ENCODE measurements around the gene CDH13. TPM values are rescaled to one million over a fixed set of nuclear protein-coding genes. Genes with fewer than 3 reads are reported as not detected.
A peak's percentile ranks its signal among the peaks of the same experiment; 100 is the strongest.

CDH13 gene
- total RNA-seq, 2 donors from 2014 or later, result 228 to 280 TPM

- Histone ChIP-seq H3K4me3 (no peak overlapping the region), H3K27me3 (replicated peaks; ENCODE audit: insufficient read depth) (no peaks in the 10 kb centered on the region), H3K4me1 (ENCODE audit: control insufficient read depth in 1 of 2, low read depth in 2 of 2) (peaks cover 0 to 59% of the 10 kb centered on the region in 2 donors), H3K9me3 (no peaks in the 10 kb centered on the region), H3K27ac (peak overlapping the region in 1 of 2 donors; percentile 12), H3K36me3 (no peaks in the 10 kb centered on the region)
- ATAC-seq (ENCODE audit: insufficient number of reproducible peaks, low FRiP score, low read depth), result no peak
- TF ChIP-seq, protein P1, sequence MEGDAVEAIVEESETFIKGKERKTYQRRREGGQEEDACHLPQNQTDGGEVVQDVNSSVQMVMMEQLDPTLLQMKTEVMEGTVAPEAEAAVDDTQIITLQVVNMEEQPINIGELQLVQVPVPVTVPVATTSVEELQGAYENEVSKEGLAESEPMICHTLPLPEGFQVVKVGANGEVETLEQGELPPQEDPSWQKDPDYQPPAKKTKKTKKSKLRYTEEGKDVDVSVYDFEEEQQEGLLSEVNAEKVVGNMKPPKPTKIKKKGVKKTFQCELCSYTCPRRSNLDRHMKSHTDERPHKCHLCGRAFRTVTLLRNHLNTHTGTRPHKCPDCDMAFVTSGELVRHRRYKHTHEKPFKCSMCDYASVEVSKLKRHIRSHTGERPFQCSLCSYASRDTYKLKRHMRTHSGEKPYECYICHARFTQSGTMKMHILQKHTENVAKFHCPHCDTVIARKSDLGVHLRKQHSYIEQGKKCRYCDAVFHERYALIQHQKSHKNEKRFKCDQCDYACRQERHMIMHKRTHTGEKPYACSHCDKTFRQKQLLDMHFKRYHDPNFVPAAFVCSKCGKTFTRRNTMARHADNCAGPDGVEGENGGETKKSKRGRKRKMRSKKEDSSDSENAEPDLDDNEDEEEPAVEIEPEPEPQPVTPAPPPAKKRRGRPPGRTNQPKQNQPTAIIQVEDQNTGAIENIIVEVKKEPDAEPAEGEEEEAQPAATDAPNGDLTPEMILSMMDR (IDR thresholded peaks at IDR 0.05), result no peak
- no peak for DNase-seq (ENCODE audit: low spot score)
Measured at GRCh38 chr16:82891918-82892317, 265.1 kb downstream of the CDH13 start.

DNA sequence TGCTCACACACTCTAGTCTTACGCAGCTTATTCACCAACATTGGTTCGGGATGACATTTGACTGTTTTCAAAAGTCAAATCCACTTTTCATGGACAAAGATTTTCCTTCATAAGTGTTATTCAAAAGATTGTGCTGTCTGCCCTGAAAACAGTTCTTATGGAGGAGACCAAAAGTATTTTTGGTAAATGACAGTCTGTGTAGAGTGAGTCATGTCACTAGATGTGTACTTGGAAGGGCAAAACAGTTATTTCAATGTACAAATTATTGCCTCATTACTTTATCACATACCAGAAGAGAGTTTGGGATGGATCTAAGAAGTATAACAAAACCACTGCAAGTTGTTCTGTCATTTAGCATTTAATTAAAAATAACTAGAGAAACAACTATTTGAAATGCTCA lies 265.6 kb downstream of the CDH13 start:
- ATAC-seq (ENCODE audit: insufficient number of reproducible peaks, low FRiP score, low read depth) (no peak), DNase-seq (ENCODE audit: low spot score) (no peak)
- H3K27me3 ChIP-seq (replicated peaks; ENCODE audit: insufficient read depth), result no peaks in the 10 kb centered on the region
- no peaks in the 10 kb centered on the region for H3K36me3 ChIP-seq
- no peaks in the 10 kb centered on the region for H3K9me3 ChIP-seq
- H3K27ac ChIP-seq, result no peak overlapping the region
- no peak overlapping the region for H3K4me3 ChIP-seq
- peaks cover 0 to 55% of the 10 kb centered on the region in 2 donors for H3K4me1 ChIP-seq (ENCODE audit: control insufficient read depth in 1 of 2, low read depth in 2 of 2)
- TF ChIP-seq, protein P1 (IDR thresholded peaks at IDR 0.05), result no peak

GRCh38 chr16:82895843-82896242 lies 269.1 kb downstream of the CDH13 start:
- TF ChIP-seq, protein P1 (IDR thresholded peaks at IDR 0.05), result no peak
- H3K4me1 ChIP-seq (ENCODE audit: control insufficient read depth in 1 of 2, low read depth in 2 of 2), result peaks cover 9 to 47% of the 10 kb centered on the region in 2 donors
- H3K9me3 ChIP-seq, result no peaks in the 10 kb centered on the region
- no peaks in the 10 kb centered on the region for H3K36me3 ChIP-seq
- H3K27ac ChIP-seq, result no peak overlapping the region
- ATAC-seq (ENCODE audit: insufficient number of reproducible peaks, low FRiP score, low read depth) (no peak), DNase-seq (ENCODE audit: low spot score) (no peak)
- no peak overlapping the region for H3K4me3 ChIP-seq
- H3K27me3 ChIP-seq (replicated peaks; ENCODE audit: insufficient read depth), result no peaks in the 10 kb centered on the region

DNA sequence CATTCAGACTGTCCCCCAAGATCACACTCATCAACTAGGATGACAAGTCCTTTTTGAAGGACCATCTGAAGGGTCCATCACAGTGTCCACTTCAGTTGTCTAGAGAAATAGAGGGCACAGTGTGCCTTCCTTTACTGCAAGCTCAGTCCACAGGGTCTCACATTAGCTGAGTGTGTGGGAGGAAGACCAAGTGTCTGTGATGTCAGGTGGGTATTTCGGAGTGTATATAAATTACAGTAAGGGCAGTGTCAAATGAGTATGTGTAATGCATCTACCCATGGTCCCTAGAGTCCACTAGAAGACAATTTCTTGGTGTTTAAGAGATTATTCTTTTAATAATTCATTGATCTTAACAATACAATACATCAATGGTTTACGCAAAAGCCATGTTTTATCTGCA lies 272.2 kb downstream of the CDH13 start:
- Histone ChIP-seq H3K9me3 (no peaks in the 10 kb centered on the region), H3K4me1 (ENCODE audit: control insufficient read depth in 1 of 2, low read depth in 2 of 2) (peaks cover 9 to 21% of the 10 kb centered on the region in 2 donors), H3K27me3 (replicated peaks; ENCODE audit: insufficient read depth) (no peaks in the 10 kb centered on the region), H3K27ac (no peak overlapping the region), H3K4me3 (no peak overlapping the region), H3K36me3 (no peaks in the 10 kb centered on the region)
- TF ChIP-seq, protein P1 (IDR thresholded peaks at IDR 0.05), result no peak
- DNase-seq (ENCODE audit: low spot score) (no peak), ATAC-seq (ENCODE audit: insufficient number of reproducible peaks, low FRiP score, low read depth) (no peak)

DNA sequence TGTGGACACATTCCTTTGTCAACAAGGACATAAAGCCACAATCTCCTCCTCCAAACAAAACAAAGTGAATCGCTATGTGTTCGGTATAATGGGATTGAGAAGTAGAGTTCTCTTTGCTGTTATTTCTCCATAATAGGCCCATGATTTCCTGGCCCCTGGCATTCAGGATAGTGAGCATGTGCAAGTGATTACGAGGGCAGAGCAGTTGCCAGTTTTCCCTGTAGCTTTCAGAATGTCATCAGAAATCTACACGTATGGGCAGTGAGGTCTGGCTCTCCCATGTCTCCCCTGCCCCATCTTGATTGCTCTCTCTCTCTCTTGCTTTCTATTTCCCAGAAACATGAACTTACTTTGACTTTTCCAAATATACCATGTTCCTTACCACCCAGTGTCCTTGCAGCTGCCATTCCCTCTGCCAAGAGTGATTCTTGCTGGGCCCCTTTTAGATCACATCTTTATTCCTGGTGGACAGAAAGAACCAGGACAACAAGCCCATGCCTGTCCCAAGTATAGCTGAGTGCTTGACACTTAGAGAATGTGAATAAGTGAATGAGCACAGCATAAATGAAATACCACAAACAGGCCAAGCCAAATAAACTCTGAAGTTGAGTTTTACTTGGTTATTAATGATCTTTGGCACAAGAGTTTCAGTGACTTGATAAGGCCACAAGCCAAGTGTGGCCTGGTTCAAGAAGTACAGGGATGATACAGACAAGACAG lies 273.1 kb downstream of the CDH13 start:
- TF ChIP-seq, protein P1 (IDR thresholded peaks at IDR 0.05), result no peak
- ATAC-seq (ENCODE audit: insufficient number of reproducible peaks, low FRiP score, low read depth) (no peak), DNase-seq (ENCODE audit: low spot score) (no peak)
- H3K4me3 ChIP-seq, result no peak overlapping the region
- peak overlapping the region in 1 of 2 donors; percentile 10 for H3K27ac ChIP-seq
- H3K9me3 ChIP-seq, result no peaks in the 10 kb centered on the region
- peaks cover 9 to 21% of the 10 kb centered on the region in 2 donors for H3K4me1 ChIP-seq (ENCODE audit: control insufficient read depth in 1 of 2, low read depth in 2 of 2)
- no peaks in the 10 kb centered on the region for H3K36me3 ChIP-seq
- H3K27me3 ChIP-seq (replicated peaks; ENCODE audit: insufficient read depth), result no peaks in the 10 kb centered on the region
